Ovary (tissue), 3 donors: Measurements from ENCODE around the gene DECR2.

Source experiments
- CTCF ChIP-seq, 3 donors: fragments of 450-650 bp in 2 of 3; fragments of 200-600 bp in 1 of 3; IDR thresholded peaks; one replicate each; pipeline versions ENCODE4 v1.5.1 to v1.8.0; 2016 to 2022; ENCODE audit warnings: antibody characterized with exemption in 3 of 3, mild to moderate bottlenecking in 1 of 3
- POLR2A ChIP-seq: fragments of 450-650 bp; IDR thresholded peaks from one replicate; pipeline ENCODE4 v1.6.1; 2017; ENCODE audit warnings: antibody characterized with exemption, mild to moderate bottlenecking, moderate library complexity
- donor health status: DM: no; HTN: no; CAD: no.

DNA sequence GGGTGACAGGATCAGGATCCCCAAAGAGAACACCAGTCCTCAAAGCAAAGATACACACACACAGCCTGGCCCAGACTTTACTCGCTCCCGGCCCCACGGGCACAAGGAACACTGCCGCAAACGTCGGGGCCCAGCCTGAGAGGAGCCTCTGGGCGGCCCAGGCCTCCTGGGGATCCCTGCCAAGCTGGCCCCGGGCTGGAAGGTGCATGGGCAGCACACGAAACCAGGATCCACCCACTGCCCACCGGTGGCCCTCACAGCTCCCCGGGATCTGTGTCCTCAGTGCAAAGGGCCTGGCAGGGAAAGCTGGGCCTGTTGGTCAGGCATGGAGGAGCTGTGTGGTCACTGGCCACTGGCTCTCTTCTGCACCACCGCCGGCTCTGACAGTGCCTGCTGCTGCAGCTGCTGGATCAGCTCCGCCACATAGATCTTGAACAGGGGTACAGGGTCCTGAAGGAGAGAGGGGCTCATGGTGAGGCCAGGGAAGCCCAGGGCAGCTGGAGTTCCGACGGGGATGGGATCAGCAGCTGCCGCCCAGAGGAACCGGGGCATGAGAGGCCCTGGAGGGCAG, 34.3 kb upstream of the DECR2 start:
- TF ChIP-seq CTCF (IDR thresholded peaks at IDR 0.05) (no peak), POLR2A (no peak)
